NCI-H146 treated with DMSO at 0.1 percent for 48 hours (cell line): ENCODE results near the gene LDHAL6B.
"Not testable (repeated sequence)": the region's sequence is repeated elsewhere in the genome, so short reads cannot be mapped to it uniquely, and the experiment has no call there.

Source experiments
- DNase-seq: peaks from one replicate; lab custom pipeline; 2025; ENCODE audit not compliant: unreplicated experiment; lab: John Stamatoyannopoulos, UW

Gene LDHAL6B

DNA sequence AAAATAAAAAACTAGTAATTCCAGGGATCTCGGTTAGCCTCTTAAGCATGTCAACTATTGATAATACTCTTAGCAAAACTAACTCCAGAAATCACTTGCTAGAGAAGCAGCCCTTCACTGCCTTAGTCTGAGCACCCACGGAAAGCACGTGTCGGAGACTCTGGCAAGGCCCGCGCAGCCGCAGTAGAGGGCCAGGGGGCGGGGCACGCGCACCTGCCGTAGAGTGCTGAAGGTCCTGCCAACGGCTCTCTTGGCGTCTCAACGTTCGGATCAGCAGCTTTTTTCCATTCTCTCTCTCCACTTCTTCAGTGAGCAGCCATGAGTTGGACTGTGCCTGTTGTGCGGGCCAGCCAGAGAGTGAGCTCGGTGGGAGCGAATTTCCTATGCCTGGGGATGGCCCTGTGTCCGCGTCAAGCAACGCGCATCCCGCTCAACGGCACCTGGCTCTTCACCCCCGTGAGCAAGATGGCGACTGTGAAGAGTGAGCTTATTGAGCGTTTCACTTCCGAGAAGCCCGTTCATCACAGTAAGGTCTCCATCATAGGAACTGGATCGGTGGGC is at the start of gene LDHAL6B:
Gene LDHAL6B (plus strand): TSS at position 221 of the 561 bp plus-strand sequence. CDS start 98 bp downstream, at position 319.
- DNase-seq: no peak

DNA sequence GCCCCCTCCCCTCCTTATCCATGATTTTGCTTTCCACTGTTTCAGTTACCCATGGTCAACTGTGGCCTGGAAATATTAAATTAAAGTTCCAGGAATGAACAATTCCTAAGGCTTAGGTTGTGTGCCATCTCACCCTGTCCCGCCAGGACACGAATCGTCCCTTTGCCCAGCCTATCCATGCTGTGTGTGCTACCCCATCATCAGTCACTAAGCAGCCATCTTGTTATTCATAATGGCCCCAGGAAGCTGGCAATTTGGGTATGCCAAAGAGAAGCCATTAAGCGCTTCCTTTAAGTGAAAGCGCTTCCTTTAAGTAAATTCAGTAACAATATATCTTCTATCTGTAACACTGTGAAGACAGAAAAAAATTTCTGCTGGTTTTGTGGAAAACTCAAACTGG is 49.2 kb upstream of the LDHAL6B start:
- no peak for DNase-seq

- no peak for DNase-seq
Measured at GRCh38 chr15:59157840-59158700, 48.6 kb upstream of the LDHAL6B start.

- no peak for DNase-seq
Measured at GRCh38 chr15:59158701-59159034, 48.0 kb upstream of the LDHAL6B start.

DNA sequence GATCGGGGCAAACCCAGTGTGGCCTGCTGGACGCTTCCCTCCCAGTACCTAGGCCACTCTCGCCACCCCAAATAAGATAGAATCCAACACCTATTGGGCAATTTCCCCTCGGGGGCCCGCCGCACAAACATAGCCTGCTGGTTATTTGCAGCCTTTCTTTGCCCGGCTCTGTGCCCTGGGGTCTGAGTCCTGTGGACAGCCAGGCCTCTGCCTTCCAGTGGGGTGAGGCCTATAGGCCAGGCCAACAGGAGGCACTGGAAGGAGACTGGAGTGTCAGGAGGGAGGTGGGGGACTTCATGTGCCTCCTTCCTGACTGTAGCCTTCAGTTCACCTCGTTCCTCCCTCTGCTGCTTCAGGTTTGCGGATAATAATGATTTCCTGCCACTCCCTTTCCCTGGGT is 47.4 kb upstream of the LDHAL6B start:
- no peak for DNase-seq

- peak; percentile 82 for DNase-seq
Measured at GRCh38 chr15:59160880-59161593, 45.6 kb upstream of the LDHAL6B start.

GRCh38 chr15:59162080-59162479 is 44.6 kb upstream of the LDHAL6B start:
- not testable (repeated sequence) for DNase-seq

- DNase-seq: no peak
Measured at GRCh38 chr15:59165726-59166125, 40.9 kb upstream of the LDHAL6B start.

GRCh38 chr15:59166166-59166565 is 40.5 kb upstream of the LDHAL6B start:
- DNase-seq: no peak

GRCh38 chr15:59166601-59167265 is 39.9 kb upstream of the LDHAL6B start:
- peak; percentile 31 for DNase-seq

DNA sequence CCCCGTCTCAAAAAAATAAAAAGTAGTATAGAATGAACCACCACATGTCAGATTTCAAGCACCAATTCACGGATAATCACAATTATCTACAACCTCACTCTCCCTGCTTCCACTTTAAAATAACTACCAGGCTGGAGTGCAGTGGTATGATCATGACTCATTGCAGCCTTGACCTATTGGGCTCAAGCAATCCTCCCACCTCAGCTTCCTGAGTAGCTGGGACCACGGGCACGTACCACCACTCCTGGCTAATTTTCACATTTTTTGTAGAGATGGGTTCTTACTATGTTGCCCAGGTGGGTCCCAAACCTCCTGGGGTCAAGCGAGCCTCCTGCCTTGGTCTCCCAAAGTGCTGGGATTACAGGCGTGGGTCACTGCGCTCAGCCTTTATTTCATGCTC is 38.1 kb upstream of the LDHAL6B start:
- no peak for DNase-seq

DNA sequence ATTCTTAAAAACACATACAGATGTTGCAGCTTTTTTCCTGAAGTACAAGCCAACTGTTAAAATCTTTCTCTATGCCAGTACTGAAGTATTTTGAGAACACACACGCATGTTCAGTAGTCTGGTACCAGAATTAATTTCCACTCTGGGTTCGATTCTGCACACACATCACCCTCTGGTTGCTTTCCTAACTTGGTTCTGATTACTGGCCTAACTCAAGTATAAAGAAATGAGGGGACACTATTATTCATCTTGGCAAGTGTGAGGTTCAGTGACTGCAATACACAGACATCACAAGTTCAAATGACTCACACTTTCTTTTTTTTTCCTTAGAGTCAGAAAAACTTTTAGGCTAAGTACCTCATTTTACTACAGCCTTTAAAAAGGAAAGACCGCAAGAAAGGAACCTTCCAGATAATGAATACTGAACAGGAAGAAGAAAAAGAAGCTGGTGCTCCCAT is 37.4 kb upstream of the LDHAL6B start:
- no peak for DNase-seq

- peak; percentile 23 for DNase-seq
Measured at GRCh38 chr15:59170295-59171066, 36.2 kb upstream of the LDHAL6B start.

GRCh38 chr15:59171067-59171397 is 35.6 kb upstream of the LDHAL6B start:
- no peak for DNase-seq

DNA sequence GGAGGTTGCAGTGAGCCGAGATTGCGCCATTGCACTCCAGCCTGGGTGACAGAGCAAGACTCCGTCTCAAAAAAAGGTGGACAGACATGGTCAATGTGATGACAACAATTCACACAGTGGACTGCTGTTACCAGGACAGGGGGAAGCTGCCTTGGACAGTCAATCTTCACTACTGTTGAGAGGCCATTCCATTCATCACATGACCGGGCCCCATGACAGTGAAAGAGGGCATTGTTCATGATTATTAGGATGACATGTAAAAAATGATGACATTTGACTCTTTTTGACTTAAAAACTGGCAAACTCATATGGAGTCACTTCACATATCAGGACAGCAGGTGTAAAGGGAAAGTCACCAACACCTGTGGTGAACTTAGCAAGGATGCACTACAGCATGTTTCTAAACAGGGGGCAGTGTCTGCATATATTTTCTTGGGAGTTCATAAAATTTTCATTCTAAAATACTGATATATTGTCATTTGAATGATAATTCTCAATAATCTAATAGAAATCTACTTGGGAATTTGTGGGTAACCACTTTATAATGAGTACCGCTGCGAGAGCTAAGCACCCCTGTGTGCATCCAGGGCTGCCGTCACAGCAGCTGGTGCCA is 34.2 kb upstream of the LDHAL6B start:
- DNase-seq: no peak

- DNase-seq: no peak
Measured at GRCh38 chr15:59173194-59173593, 33.4 kb upstream of the LDHAL6B start.

DNA sequence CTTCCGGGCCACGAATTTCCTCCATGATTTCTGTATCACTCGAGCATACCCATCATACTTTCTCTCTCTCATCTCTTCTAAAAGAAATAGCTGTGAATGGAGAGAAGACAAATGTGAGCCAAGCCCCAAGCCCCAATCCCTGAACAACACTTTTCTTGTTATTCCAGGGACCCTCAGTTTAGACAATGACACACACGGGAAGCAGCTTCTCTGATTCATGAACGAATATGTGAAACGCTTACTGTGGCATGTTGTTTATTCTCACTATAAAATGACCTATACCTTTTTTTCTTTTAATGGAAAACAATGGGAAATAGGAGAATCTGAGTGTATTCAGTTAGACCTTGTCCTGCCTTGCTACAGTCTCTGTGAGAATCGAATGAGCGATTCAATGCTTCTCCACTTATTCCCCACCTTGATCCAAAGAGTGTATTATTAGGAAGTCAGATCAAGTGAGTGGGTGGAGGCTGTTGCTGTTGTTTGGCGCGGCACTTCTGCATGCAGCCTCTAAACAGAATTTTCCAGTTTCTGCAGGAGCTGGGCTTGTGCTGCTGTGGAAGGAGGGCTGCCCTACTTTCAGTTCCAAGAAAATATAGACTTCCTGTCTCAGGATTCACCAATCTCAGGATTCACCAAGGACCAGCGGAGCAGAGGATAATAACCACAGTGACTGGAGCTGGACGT is 32.4 kb upstream of the LDHAL6B start:
- DNase-seq: no peak

DNA sequence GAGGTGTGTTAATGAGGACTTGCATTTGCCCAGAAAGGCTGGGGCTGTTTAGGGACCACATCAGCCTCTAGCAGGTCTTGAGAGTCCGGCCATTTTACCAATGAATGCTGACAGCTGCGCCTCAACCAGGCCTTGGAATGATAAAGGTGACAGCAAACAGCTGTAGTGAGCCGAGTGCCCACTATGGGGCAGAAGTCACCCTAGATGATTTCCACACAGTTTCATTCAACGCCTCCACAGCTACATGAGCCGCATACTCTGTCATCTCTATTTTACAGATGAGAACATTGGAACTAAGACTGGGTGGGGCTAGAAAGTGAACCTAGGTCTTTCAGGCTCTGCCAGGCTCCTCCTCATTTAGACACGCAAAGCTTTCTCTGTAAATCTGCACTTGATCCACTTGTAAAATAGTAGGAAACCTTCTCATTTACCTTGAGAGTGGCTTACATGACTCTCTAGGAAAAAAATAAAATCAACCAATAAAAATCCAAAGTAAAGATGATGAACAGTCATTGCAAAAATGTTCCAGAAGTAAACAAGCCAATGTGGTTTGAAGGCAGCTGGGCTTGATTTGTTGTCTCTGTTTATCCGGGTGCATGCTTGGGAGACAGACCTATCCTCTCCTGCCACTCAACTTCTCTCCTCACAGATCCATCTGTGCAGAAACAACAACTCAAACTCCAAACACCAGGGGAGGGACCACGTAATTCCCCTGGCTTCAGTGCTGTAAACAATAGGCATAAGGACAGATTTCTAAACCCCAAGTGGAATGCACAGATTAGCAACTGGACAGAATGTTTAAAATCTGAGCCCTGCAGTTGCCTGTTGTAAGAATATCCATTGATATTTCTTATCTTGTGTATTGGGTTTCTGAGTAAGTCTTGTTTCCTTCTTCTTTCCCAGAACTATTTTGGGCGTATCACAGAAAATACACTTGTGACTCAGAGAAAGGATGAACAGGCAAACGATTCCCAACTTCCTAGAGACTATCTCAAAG is 31.5 kb upstream of the LDHAL6B start:
- peak; percentile 3 for DNase-seq
